Astrocyte (in vitro differentiated cells and primary cell): ENCODE results near the gene ECE1. TPM values are rescaled to one million over a fixed set of nuclear protein-coding genes. Genes with fewer than 3 reads are reported as not detected.

Experiments used
- DNase-seq: peaks from one replicate; pipeline ENCODE4 v3.0.0-alpha.2; 2010; ENCODE audit warnings: low read depth
- FAIRE-seq: peaks from 2 replicates; lab custom pipeline; 2011; peaks lifted over from hg19 to GRCh38; lab: Jason Lieb, UNC
- H2AFZ ChIP-seq: 2 replicates; pipeline ENCODE4 v1.6.0; 2012; ENCODE audit warnings: low read depth, low read length, inconsistent platforms
- H3K27ac ChIP-seq: 2 replicates; pipeline ENCODE4 v1.5.1; 2011; ENCODE audit warnings: low read depth, low read length, inconsistent platforms
- H3K27me3 ChIP-seq: 2 replicates; pipeline ENCODE4 v1.6.0; 2011; ENCODE audit warnings: low read length, inconsistent platforms; ENCODE audit not compliant: insufficient read depth
- H3K36me3 ChIP-seq: 2 replicates; pipeline ENCODE4 v1.5.1; 2011; ENCODE audit warnings: low read length, inconsistent platforms; ENCODE audit not compliant: insufficient read depth
- H3K4me1 ChIP-seq: 2 replicates; pipeline ENCODE4 v1.5.1; 2011; ENCODE audit warnings: low read length, inconsistent platforms; ENCODE audit not compliant: insufficient read depth
- H3K4me2 ChIP-seq: 2 replicates; pipeline ENCODE4 v1.6.0; 2012; ENCODE audit warnings: low read length, inconsistent platforms
- H3K4me3 ChIP-seq: 2 replicates; pipeline ENCODE4 v1.5.1; 2011; ENCODE audit warnings: low read depth, mild to moderate bottlenecking, low read length, inconsistent platforms; ENCODE audit not compliant: insufficient read depth
- H3K79me2 ChIP-seq: 2 replicates; pipeline ENCODE4 v1.6.0; 2012; ENCODE audit warnings: mild to moderate bottlenecking, low read length, inconsistent platforms; ENCODE audit not compliant: insufficient read depth
- H3K9ac ChIP-seq: 2 replicates; pipeline ENCODE4 v1.6.0; 2012; ENCODE audit warnings: mild to moderate bottlenecking, low read length, inconsistent platforms
- H3K9me3 ChIP-seq: 2 replicates; pipeline ENCODE4 v1.5.1; 2012; ENCODE audit warnings: low read depth, mild to moderate bottlenecking, low read length, inconsistent platforms; ENCODE audit not compliant: insufficient read depth
- H4K20me1 ChIP-seq: 2 replicates; pipeline ENCODE4 v1.6.0; 2012; ENCODE audit warnings: low read length, inconsistent platforms; ENCODE audit not compliant: insufficient read depth
- H3K27ac Mint-ChIP-seq: one replicate; pipeline ENCODE4 v1.8.0; 2021; ENCODE audit warnings: mild to moderate bottlenecking, mixed read lengths; ENCODE audit not compliant: unreplicated experiment
- H3K27me3 Mint-ChIP-seq: one replicate; pipeline ENCODE4 v1.8.0; 2021; ENCODE audit warnings: low read depth, mixed read lengths; ENCODE audit not compliant: unreplicated experiment
- H3K36me3 Mint-ChIP-seq: one replicate; pipeline ENCODE4 v1.8.0; 2021; ENCODE audit warnings: low read depth, mixed read lengths; ENCODE audit not compliant: unreplicated experiment
- H3K4me1 Mint-ChIP-seq: one replicate; pipeline ENCODE4 v1.8.0; 2021; ENCODE audit warnings: low read depth, mixed read lengths; ENCODE audit not compliant: unreplicated experiment
- H3K4me3 Mint-ChIP-seq: one replicate; pipeline ENCODE4 v1.8.0; 2021; ENCODE audit warnings: mild to moderate bottlenecking, moderate library complexity, mixed read lengths; ENCODE audit not compliant: unreplicated experiment
- H3K9me3 Mint-ChIP-seq: one replicate; pipeline ENCODE4 v1.8.0; 2021; ENCODE audit warnings: mild to moderate bottlenecking, mixed read lengths; ENCODE audit not compliant: unreplicated experiment
- CTCF ChIP-seq: IDR thresholded peaks from 2 replicates; pipeline ENCODE4 v1.5.1; 2011; ENCODE audit warnings: low read depth, mild to moderate bottlenecking, inconsistent platforms, low read length, moderate library complexity; ENCODE audit not compliant: insufficient read depth
- EZH2 ChIP-seq: IDR thresholded peaks from 2 replicates; pipeline ENCODE4 v1.6.1; 2012; ENCODE audit warnings: mild to moderate bottlenecking, low read length, inconsistent platforms; ENCODE audit not compliant: insufficient read depth
- total RNA-seq: library from RNA; stranded (reverse); gene quantifications from 2 replicates; pipeline ENCODE4 v1.2.1, GENCODE V29; 2021

The ECE1 gene
- total RNA-seq, 1 donor from 2014 or later = 172 TPM

GRCh38 chr1:21291964-21292363 lies 1.7 kb upstream of the ECE1 start:
- Histone ChIP-seq H3K79me2 (peaks cover 53% of the 10 kb centered on the region), H3K4me2 (no peak overlapping the region), H3K27ac (no peak overlapping the region), H3K4me3 (no peak overlapping the region), H2AFZ (no peak overlapping the region), H3K27me3 (no peaks in the 10 kb centered on the region), H3K9ac (no peak overlapping the region), H4K20me1 (peaks cover 7% of the 10 kb centered on the region), H3K4me1 (peaks cover 34% of the 10 kb centered on the region), H3K9me3 (no peaks in the 10 kb centered on the region), H3K36me3 (no peaks in the 10 kb centered on the region)
- H3K36me3 Mint-ChIP-seq = no peaks in the 10 kb centered on the region
- FAIRE-seq = no peak
- H3K27ac Mint-ChIP-seq = no peak overlapping the region
- no peak for TF ChIP-seq EZH2
- no peak for TF ChIP-seq CTCF
- no peak overlapping the region for H3K4me3 Mint-ChIP-seq
- peaks cover 20% of the 10 kb centered on the region for H3K4me1 Mint-ChIP-seq
- no peaks in the 10 kb centered on the region for H3K9me3 Mint-ChIP-seq
- no peaks in the 10 kb centered on the region for H3K27me3 Mint-ChIP-seq
- DNase-seq = no peak

GRCh38 chr1:21291184-21291583 lies 921 bp upstream of the ECE1 start:
- Histone ChIP-seq H3K4me1 (peaks cover 34% of the 10 kb centered on the region), H3K27me3 (no peaks in the 10 kb centered on the region), H4K20me1 (peaks cover 7% of the 10 kb centered on the region), H3K79me2 (peaks cover 47% of the 10 kb centered on the region), H2AFZ (no peak overlapping the region), H3K9ac (peak overlapping the region; percentile 65), H3K9me3 (no peaks in the 10 kb centered on the region), H3K4me3 (no peak overlapping the region), H3K27ac (no peak overlapping the region), H3K36me3 (no peaks in the 10 kb centered on the region), H3K4me2 (peak overlapping the region; percentile 99)
- TF ChIP-seq EZH2 (no peak), CTCF (no peak)
- Mint-ChIP-seq H3K27me3 (no peaks in the 10 kb centered on the region), H3K9me3 (no peaks in the 10 kb centered on the region), H3K36me3 (no peaks in the 10 kb centered on the region), H3K4me3 (peak overlapping the region; percentile 86), H3K4me1 (peaks cover 20% of the 10 kb centered on the region), H3K27ac (no peak overlapping the region)
- DNase-seq (no peak), FAIRE-seq (no peak)

- TF ChIP-seq CTCF (no peak), EZH2 (no peak)
- H3K27me3 Mint-ChIP-seq = no peaks in the 10 kb centered on the region
- no peaks in the 10 kb centered on the region for H3K36me3 Mint-ChIP-seq
- peak overlapping the region; percentile 86 for H3K4me3 Mint-ChIP-seq
- Histone ChIP-seq H3K4me3 (peak overlapping the region; percentile 43), H3K9me3 (no peaks in the 10 kb centered on the region), H3K27me3 (no peaks in the 10 kb centered on the region), H2AFZ (no peak overlapping the region), H3K27ac (no peak overlapping the region), H3K36me3 (no peaks in the 10 kb centered on the region), H4K20me1 (peaks cover 7% of the 10 kb centered on the region), H3K4me1 (peaks cover 34% of the 10 kb centered on the region), H3K4me2 (peak overlapping the region; percentile 99), H3K9ac (peak overlapping the region; percentile 65), H3K79me2 (peaks cover 41% of the 10 kb centered on the region)
- DNase-seq (no peak), FAIRE-seq (no peak)
- peaks cover 16% of the 10 kb centered on the region for H3K4me1 Mint-ChIP-seq
- H3K27ac Mint-ChIP-seq = peak overlapping the region; percentile 81
- no peaks in the 10 kb centered on the region for H3K9me3 Mint-ChIP-seq
These were observed 282 bp upstream of the ECE1 start for GRCh38 chr1:21290546-21290944.
